Peyer's patch (tissue), 4 donors: ENCODE results near the gene MAP1LC3B2. TPM values are rescaled to one million over a fixed set of nuclear protein-coding genes. Genes with fewer than 3 reads are reported as not detected.
"Not testable (repeated sequence)": the region's sequence is repeated elsewhere in the genome, so short reads cannot be mapped to it uniquely, and the experiment has no call there.

Experiments used
- DNase-seq, 3 donors: peaks; one replicate each; pipeline ENCODE4 v3.0.0-alpha.2; 2017 to 2019
- H3K27ac ChIP-seq, 4 donors: fragments of 200-600 bp; sonication (generic); one replicate each; pipeline ENCODE4 v1.5.1; 2016 to 2019
- H3K27me3 ChIP-seq, 2 donors: fragments of 200-600 bp; sonication (generic); one replicate each; pipeline ENCODE4 v1.5.1; 2019
- H3K36me3 ChIP-seq, 3 donors: fragments of 200-600 bp; sonication (generic); one replicate each; pipeline ENCODE4 v1.5.1; 2016 to 2019
- H3K4me1 ChIP-seq, 4 donors: fragments of 200-600 bp; sonication (generic); one replicate each; pipeline ENCODE4 v1.5.1; 2016 to 2019
- H3K4me3 ChIP-seq, 4 donors: fragments of 200-600 bp; sonication (generic); 1 replicate in 3 of 4; 2 replicates in 1 of 4; pipeline ENCODE4 v1.5.1; 2016 to 2019; ENCODE audit warnings: mild to moderate bottlenecking in 1 of 4
- H3K9me3 ChIP-seq, 4 donors: fragments of 200-600 bp; sonication (generic); one replicate each; pipeline ENCODE4 v1.5.1; 2016 to 2019; ENCODE audit warnings: mild to moderate bottlenecking in 1 of 4
- POLR2A ChIP-seq, 2 donors: fragments of 450-650 bp; IDR thresholded peaks; one replicate each; pipeline ENCODE4 v1.5.1; 2017; ENCODE audit warnings: antibody characterized with exemption in 2 of 2, mild to moderate bottlenecking in 2 of 2, moderate library complexity in 2 of 2
- total RNA-seq, 4 donors: library from RNA; depleted of rRNA; stranded (reverse); fragments of >200 nt; gene quantifications; one replicate each; pipeline ENCODE4 v1.1.0, GENCODE V29; 2016
- TF ChIP-seq, protein P1 (sequence below), 6 experiments: fragments of 450-650 bp in 4 of 6; fragments of 200-600 bp in 2 of 6; sonication (generic) in 1 of 6; IDR thresholded peaks; one replicate each; pipeline ENCODE4 v1.5.1; 2017 to 2019; ENCODE audit warnings: antibody characterized with exemption in 6 of 6, mild to moderate bottlenecking in 3 of 6, moderate library complexity in 1 of 6

MAP1LC3B2 gene
- total RNA-seq, 4 donors from 2014 or later, result 1.9 TPM; not detected in 3

DNA sequence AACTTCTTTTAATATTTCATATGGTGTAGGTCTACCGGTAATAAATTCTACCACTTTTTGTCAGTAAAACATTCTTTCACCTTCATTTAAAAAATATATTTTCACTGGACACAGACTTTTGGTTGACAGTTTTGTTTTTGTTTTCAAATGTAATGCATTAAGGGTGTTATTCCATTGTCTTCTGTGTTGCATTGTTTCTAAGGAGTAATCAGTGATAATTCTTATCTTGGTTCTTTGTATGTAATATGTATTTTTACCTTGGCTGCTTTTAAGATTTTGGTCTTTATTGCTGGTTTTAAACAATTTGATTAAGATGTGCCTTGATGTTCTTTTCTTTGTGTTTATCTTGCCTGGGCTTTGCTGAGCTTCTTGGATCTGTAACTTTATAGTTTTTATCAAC lies 4.1 kb downstream of the MAP1LC3B2 start:
- Histone ChIP-seq H3K4me1 (peaks cover 4 to 14% (median 9%) of the 10 kb centered on the region in 4 donors), H3K36me3 (no peaks in the 10 kb centered on the region), H3K9me3 (no peaks in the 10 kb centered on the region), H3K4me3 (no peak overlapping the region), H3K27me3 (no peaks in the 10 kb centered on the region), H3K27ac (no peak overlapping the region)
- TF ChIP-seq POLR2A (IDR thresholded peaks at IDR 0.05), result no peak
- TF ChIP-seq, protein P1, sequence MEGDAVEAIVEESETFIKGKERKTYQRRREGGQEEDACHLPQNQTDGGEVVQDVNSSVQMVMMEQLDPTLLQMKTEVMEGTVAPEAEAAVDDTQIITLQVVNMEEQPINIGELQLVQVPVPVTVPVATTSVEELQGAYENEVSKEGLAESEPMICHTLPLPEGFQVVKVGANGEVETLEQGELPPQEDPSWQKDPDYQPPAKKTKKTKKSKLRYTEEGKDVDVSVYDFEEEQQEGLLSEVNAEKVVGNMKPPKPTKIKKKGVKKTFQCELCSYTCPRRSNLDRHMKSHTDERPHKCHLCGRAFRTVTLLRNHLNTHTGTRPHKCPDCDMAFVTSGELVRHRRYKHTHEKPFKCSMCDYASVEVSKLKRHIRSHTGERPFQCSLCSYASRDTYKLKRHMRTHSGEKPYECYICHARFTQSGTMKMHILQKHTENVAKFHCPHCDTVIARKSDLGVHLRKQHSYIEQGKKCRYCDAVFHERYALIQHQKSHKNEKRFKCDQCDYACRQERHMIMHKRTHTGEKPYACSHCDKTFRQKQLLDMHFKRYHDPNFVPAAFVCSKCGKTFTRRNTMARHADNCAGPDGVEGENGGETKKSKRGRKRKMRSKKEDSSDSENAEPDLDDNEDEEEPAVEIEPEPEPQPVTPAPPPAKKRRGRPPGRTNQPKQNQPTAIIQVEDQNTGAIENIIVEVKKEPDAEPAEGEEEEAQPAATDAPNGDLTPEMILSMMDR (IDR thresholded peaks at IDR 0.05), result no peak
- no peak for DNase-seq

DNA sequence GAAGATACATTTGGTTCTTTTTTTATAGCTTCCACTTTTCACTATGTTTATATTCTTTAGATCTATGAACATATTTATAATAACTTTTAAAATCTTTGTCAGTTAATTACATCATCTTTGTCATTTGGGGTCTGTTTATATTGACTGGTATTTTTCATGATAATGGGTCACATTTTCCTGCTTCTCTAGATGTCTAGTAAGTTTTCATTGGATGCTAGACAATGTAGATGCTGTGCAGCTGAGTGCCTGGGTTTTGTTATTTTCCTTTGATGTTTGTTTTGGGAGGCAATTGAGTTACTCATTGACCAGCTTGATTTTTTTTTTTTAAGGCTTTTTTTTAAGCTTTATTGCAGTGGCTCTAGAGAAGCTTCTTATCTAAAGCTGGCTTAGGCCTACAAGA lies 4.9 kb downstream of the MAP1LC3B2 start:
- H3K4me1 ChIP-seq, result peaks cover 0 to 6% (median 4%) of the 10 kb centered on the region in 4 donors
- no peak for DNase-seq
- no peak for TF ChIP-seq POLR2A (IDR thresholded peaks at IDR 0.05)
- TF ChIP-seq, protein P1 (IDR thresholded peaks at IDR 0.05), result no peak
- H3K4me3 ChIP-seq, result no peak overlapping the region
- H3K36me3 ChIP-seq, result no peaks in the 10 kb centered on the region
- H3K27ac ChIP-seq, result no peak overlapping the region
- no peaks in the 10 kb centered on the region for H3K9me3 ChIP-seq
- no peaks in the 10 kb centered on the region for H3K27me3 ChIP-seq

DNA sequence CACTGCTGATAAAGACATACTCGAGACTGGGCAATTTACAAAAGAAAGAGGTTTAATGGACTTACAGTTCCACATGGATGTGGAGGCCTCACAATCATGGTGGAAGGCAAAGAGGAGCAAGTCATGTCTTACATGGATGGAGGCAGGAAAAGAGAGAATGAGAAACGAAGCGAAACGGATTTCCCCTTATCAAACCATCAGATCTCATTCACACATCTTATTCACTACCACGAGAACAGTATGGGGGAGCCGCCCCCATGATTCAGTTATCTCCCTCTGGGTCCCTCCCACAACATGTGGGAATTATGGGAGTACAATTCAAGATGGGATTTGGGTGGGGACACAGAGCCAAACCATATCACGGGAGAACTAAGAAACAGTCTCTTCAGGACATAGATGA lies 6.0 kb downstream of the MAP1LC3B2 start:
- DNase-seq, H3K27me3 ChIP-seq: not testable (repeated sequence)

GRCh38 chr12:116565963-116566362 lies 6.8 kb downstream of the MAP1LC3B2 start:
- peaks cover 0 to under 1% (median 0%) of the 10 kb centered on the region in 4 donors for H3K4me1 ChIP-seq
- H3K27me3 ChIP-seq, result no peaks in the 10 kb centered on the region
- no peak overlapping the region for H3K27ac ChIP-seq
- H3K4me3 ChIP-seq, result no peak overlapping the region
- H3K36me3 ChIP-seq, result no peaks in the 10 kb centered on the region
- DNase-seq, result no peak
- no peaks in the 10 kb centered on the region for H3K9me3 ChIP-seq
- no peak for TF ChIP-seq POLR2A (IDR thresholded peaks at IDR 0.05)
- TF ChIP-seq, protein P1 (IDR thresholded peaks at IDR 0.05), result no peak

More for the DNA sequence above, 6.0 kb downstream of the MAP1LC3B2 start:
- H3K27ac ChIP-seq, H3K4me3 ChIP-seq, H3K9me3 ChIP-seq, H3K4me1 ChIP-seq, H3K36me3 ChIP-seq: not testable (repeated sequence)

GRCh38 chr12:116568203-116568602 lies 9.0 kb downstream of the MAP1LC3B2 start:
- no peak overlapping the region for H3K4me3 ChIP-seq
- H3K9me3 ChIP-seq, result no peaks in the 10 kb centered on the region
- H3K4me1 ChIP-seq, result no peaks in the 10 kb centered on the region
- H3K36me3 ChIP-seq, result no peaks in the 10 kb centered on the region
- TF ChIP-seq POLR2A (IDR thresholded peaks at IDR 0.05), result no peak
- TF ChIP-seq, protein P1 (IDR thresholded peaks at IDR 0.05), result no peak
- no peaks in the 10 kb centered on the region for H3K27me3 ChIP-seq
- H3K27ac ChIP-seq, result no peak overlapping the region
- no peak for DNase-seq

DNA sequence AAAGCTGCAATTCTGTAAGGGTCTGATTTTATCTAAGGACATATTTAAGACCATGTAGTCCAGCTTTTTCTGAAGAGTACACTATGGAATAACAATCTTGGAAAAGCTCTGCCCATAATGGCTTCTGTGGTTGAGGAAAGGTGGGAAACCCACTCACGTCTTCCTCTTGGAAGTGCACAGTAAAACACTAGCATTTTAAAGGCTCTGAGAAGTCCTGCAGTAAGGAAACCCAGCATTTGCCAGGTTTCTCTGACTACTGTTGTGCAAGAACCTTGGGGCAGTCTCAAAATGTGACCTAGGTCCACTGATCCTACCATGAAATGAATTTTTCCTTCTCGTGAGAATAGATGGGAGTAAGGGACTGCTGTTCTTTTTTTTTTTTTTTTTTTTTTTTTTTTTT lies 11.9 kb downstream of the MAP1LC3B2 start:
- Histone ChIP-seq H3K27me3 (no peaks in the 10 kb centered on the region), H3K27ac (no peak overlapping the region), H3K9me3 (no peaks in the 10 kb centered on the region), H3K4me1 (no peaks in the 10 kb centered on the region), H3K4me3 (no peak overlapping the region), H3K36me3 (no peaks in the 10 kb centered on the region)
- DNase-seq, result no peak
- TF ChIP-seq POLR2A (IDR thresholded peaks at IDR 0.05), result no peak
- TF ChIP-seq, protein P1 (IDR thresholded peaks at IDR 0.05), result no peak
